Upper lobe of right lung (tissue), 1 donor: ENCODE data around the gene TMEM203. TPM values are rescaled to one million over a fixed set of nuclear protein-coding genes. Genes with fewer than 3 reads are reported as not detected.

ENCODE experiments used
- ATAC-seq: fragments of 200-7000 bp; cut with Tn5 transposase; one replicate; pipeline ENCODE4 v1.9.1; 2020; ENCODE audit warnings: mild to moderate bottlenecking, moderate library complexity
- DNase-seq: peaks from one replicate; pipeline ENCODE4 v3.0.0-alpha.2; 2020
- H3K27ac ChIP-seq: fragments of 200-600 bp; one replicate; pipeline ENCODE4 v1.8.0; 2022
- H3K27me3 ChIP-seq: fragments of 200-600 bp; one replicate; pipeline ENCODE4 v1.8.0; 2022; ENCODE audit warnings: mild to moderate bottlenecking
- H3K36me3 ChIP-seq: fragments of 200-600 bp; one replicate; pipeline ENCODE4 v1.8.0; 2022
- H3K4me1 ChIP-seq: fragments of 200-600 bp; one replicate; pipeline ENCODE4 v1.8.0; 2022
- H3K4me3 ChIP-seq: fragments of 200-600 bp; one replicate; pipeline ENCODE4 v1.8.0; 2022; ENCODE audit warnings: mild to moderate bottlenecking
- H3K9me3 ChIP-seq: fragments of 200-600 bp; one replicate; pipeline ENCODE4 v1.8.0; 2022
- intact Hi-C: fragments of 100-400 bp; cut with DNase I; formaldehyde crosslinking; loops from one replicate; pipeline ENCODE4 v1.11.0; 2022
- total RNA-seq: library from RNA; stranded (reverse); fragmentation: NEBNext Ultra II Directional; extraction: Animal tissue kit (Norgen Biotek cat#: 25700); gene quantifications from one replicate; pipeline ENCODE4 v1.2.1, GENCODE V29; 2021
- TF ChIP-seq, protein P1 (sequence below): fragments of 200-600 bp; IDR thresholded peaks from one replicate; pipeline ENCODE4 v1.8.0; 2022; ENCODE audit warnings: antibody characterized with exemption
- donor health status: DM: no; HTN: yes; CAD: no; lungs with severe emphysema.

Gene TMEM203
- total RNA-seq, 1 donor from 2014 or later, result 28.7 TPM

GRCh38 chr9:137194388-137194787 lies 11.1 kb downstream of the TMEM203 start:
- H3K27ac ChIP-seq, result no peak overlapping the region

DNA sequence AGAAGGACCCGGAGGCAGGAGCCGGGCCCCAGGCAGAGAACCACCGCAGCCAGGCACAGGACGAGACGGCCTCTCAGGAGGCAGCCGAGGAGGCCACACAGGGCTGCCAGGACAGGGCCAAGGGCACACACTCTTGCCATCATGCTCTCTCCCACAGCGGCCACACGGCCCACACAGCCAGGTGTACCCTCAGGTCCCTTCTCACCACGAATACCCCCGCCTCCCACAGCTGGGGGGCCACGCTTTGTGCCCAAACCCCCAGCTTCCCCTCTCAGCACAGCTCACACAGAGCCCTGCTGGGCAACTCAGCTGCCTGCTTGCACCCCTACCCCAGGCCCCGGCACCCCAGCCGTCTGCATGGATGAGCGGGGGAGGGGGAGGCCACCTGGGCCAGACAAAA lies 11.7 kb downstream of the TMEM203 start:
- H3K36me3 ChIP-seq, result peaks cover 24% of the 10 kb centered on the region
- DNase-seq (no peak), ATAC-seq (no peak)
- TF ChIP-seq, protein P1, sequence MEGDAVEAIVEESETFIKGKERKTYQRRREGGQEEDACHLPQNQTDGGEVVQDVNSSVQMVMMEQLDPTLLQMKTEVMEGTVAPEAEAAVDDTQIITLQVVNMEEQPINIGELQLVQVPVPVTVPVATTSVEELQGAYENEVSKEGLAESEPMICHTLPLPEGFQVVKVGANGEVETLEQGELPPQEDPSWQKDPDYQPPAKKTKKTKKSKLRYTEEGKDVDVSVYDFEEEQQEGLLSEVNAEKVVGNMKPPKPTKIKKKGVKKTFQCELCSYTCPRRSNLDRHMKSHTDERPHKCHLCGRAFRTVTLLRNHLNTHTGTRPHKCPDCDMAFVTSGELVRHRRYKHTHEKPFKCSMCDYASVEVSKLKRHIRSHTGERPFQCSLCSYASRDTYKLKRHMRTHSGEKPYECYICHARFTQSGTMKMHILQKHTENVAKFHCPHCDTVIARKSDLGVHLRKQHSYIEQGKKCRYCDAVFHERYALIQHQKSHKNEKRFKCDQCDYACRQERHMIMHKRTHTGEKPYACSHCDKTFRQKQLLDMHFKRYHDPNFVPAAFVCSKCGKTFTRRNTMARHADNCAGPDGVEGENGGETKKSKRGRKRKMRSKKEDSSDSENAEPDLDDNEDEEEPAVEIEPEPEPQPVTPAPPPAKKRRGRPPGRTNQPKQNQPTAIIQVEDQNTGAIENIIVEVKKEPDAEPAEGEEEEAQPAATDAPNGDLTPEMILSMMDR, result no peak
- H3K27ac ChIP-seq, result no peak overlapping the region
- intact Hi-C loops, result no loop called here
- H3K4me3 ChIP-seq, result no peak overlapping the region
- H3K4me1 ChIP-seq, result peaks cover 30% of the 10 kb centered on the region
- H3K9me3 ChIP-seq, result no peaks in the 10 kb centered on the region
- H3K27me3 ChIP-seq, result no peaks in the 10 kb centered on the region

More at GRCh38 chr9:137194388-137194787, 11.1 kb downstream of the TMEM203 start:
- peaks cover 24% of the 10 kb centered on the region for H3K36me3 ChIP-seq
- intact Hi-C loops, result no loop called here
- H3K4me1 ChIP-seq, result peaks cover 34% of the 10 kb centered on the region
- TF ChIP-seq, protein P1, result no peak
- no peak for DNase-seq
- ATAC-seq, result no peak
- no peaks in the 10 kb centered on the region for H3K27me3 ChIP-seq
- H3K9me3 ChIP-seq, result no peaks in the 10 kb centered on the region
- no peak overlapping the region for H3K4me3 ChIP-seq

- intact Hi-C loops, result no loop called here
- no peak for ATAC-seq
- no peaks in the 10 kb centered on the region for H3K9me3 ChIP-seq
- no peak overlapping the region for H3K4me3 ChIP-seq
- H3K4me1 ChIP-seq, result peaks cover 25% of the 10 kb centered on the region
- TF ChIP-seq, protein P1, result no peak
- no peaks in the 10 kb centered on the region for H3K27me3 ChIP-seq
- no peak overlapping the region for H3K27ac ChIP-seq
- no peak for DNase-seq
- peaks cover 24% of the 10 kb centered on the region for H3K36me3 ChIP-seq
Measured at GRCh38 chr9:137192859-137193258, 12.6 kb downstream of the TMEM203 start.

- TF ChIP-seq, protein P1, result no peak
- Histone ChIP-seq H3K36me3 (peaks cover 24% of the 10 kb centered on the region), H3K4me3 (no peak overlapping the region), H3K9me3 (no peaks in the 10 kb centered on the region), H3K27ac (no peak overlapping the region), H3K4me1 (peaks cover 29% of the 10 kb centered on the region), H3K27me3 (no peaks in the 10 kb centered on the region)
- no peak for ATAC-seq
- DNase-seq, result no peak
- intact Hi-C loops, result no loop called here
Measured at GRCh38 chr9:137192448-137192780, 13.0 kb downstream of the TMEM203 start.

GRCh38 chr9:137191691-137192447 lies 13.6 kb downstream of the TMEM203 start:
- Histone ChIP-seq H3K27ac (no peak overlapping the region), H3K27me3 (no peaks in the 10 kb centered on the region), H3K9me3 (no peaks in the 10 kb centered on the region), H3K4me1 (peaks cover 34% of the 10 kb centered on the region), H3K36me3 (peaks cover 28% of the 10 kb centered on the region), H3K4me3 (no peak overlapping the region)
- intact Hi-C loops, result no loop called here
- TF ChIP-seq, protein P1, result no peak
- ATAC-seq (no peak), DNase-seq (no peak)
